GM18909 (cell line): ENCODE results near the gene TOMM6.
"Not testable (repeated sequence)": the region's sequence is repeated elsewhere in the genome, so short reads cannot be mapped to it uniquely, and the experiment has no call there.

Source experiments
- ATAC-seq: cut with Tn5 transposase; IDR thresholded peaks from one replicate; pipeline ENCODE4 v1.9.1; 2021; ENCODE audit warnings: mild to moderate bottlenecking; ENCODE audit not compliant: unreplicated experiment, poor library complexity

The TOMM6 gene

DNA sequence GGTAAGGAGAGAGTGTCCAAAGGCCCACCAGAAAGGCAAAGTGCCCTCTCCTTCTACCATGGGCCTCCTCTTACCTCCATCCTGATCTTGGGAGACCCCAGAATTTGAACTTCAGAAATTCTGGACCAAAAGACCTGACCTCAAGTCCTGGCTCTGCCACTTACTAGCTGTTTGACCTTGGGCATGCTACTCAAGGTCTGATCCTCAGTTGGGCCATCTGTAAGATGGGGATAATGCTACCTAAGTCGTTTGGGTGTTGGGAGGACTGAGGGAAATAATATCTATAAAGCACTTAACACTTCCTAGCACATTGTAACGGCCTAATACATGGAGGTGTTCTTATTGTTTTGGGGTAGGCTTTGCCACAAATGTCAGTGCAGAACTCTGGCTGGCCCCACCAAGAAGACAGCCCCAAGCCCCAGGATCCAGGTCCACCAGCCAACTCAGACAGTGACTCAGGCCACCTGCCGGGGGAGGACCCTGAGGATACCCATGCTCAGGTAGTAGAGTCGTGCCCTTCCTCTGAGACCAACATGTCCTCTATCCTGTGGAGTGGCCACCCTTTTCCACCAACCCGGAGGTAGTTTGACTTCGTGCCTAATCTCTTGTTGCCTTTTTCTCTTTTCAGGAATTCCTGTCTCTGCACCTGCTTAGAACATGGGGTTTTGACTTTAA is 4.3 kb upstream of the TOMM6 start:
- no peak for ATAC-seq

DNA sequence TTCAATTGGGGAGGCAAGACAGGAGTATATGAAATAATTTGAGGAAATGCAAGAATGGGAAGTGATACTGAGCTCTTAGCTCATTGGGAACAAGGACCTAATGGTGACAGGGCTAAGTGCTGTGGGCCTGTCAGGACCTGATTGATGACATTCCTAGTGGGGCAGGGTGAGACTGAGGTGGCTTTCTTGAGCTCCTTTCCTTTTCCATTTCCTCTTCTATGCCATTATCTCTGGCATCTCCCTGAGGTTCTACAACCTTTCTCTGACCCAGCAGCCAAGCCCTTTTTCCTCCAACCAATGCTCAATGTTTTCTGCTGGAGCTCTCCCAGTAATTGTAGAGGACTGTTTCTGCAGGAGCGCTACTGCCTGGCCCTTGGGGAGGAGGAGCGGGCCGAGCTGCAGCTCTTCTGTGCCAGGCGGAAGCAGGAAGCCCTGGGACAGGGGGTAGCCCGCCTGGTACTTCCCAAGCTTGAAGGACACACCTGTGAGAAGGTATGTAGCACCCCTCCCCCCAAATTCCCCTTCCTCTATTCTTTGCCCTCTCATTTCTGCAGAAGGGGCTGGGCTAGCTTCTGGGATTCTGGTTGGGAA is 2.8 kb upstream of the TOMM6 start:
- no peak for ATAC-seq

DNA sequence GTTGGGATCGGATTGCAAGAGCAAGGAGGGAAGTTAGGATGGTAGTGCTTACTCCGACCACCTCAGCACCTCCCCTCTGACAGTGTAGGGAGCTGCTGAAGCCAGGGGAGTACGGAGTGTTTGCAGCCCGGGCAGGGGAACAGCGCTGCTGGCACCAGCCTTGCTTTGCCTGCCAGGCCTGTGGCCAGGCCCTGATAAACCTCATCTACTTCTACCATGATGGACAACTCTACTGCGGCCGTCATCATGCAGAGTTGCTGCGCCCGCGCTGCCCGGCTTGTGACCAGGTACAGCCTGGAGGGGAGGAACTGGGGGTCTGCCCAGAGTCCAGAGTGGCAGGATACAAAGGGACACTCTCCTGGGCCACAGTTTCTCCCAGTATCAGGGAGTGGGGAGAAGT is 2.2 kb upstream of the TOMM6 start:
- no peak for ATAC-seq

DNA sequence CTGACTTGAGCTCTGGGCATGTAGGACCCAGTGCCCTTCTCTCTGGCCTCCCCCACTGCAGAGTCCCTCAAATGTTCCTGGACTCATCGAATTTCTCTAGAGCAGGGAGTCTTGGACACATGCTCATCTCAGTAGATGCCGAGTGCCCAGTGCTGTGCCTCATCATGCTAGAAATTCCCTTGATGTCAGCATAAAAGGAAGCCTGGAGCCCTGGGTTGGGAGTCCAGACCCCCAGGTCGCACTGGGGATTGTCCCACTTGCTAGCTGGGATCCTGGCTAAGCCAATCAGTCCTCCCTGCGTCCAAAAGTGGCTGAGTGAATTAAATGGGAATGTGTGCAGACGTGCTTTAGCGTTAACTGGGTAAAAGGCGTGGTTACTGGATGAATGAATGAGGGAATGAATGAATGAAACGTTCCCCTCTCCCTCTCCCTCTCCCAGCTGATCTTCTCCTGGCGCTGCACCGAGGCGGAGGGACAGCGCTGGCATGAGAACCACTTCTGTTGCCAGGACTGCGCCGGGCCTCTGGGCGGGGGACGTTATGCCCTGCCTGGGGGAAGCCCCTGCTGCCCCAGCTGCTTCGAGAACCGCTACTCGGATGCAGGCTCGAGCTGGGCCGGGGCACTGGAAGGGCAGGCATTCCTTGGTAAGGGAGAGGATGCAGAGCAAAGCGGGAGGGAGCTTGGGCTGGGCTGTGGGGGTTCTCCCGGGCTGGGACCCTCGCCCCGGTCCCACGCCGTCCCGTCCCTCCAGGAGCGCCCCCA is 1.6 kb upstream of the TOMM6 start:
- peak; percentile 3 for ATAC-seq

DNA sequence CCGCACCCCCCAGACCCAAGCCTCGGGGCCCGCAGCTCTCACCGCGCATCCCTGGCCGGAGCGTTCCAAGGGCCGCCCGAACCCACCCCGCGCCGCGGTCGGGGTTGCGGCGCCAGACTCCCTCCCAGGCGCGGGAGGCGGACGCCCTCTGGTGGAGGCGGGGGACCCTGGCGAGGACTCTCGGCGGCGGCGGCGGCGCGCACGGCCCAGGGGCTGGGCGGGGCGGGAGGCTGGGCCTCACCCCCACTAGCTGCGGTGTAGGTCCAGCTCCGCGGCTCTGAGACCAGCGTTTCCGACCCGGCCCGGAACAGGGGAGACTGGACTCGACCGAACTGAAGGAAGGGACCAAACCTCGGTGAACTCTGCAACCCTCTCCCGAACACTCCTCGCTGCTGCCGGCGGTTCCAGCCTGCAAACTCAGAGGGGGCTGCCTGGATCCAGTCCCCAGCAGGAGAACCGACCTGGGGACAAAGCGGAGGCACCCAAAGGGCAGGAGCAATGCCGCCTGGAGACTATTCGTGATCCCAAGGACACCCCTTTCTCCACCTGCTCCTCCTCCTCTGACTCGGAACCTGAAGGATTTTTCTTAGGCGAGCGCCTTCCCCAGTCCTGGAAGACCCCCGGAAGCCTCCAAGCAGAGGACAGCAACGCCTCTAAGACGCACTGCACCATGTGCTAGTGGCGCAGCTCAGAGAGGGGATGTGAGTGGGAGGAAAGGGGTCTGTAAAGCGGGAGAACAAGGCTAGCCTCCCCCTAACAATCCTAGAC is 859 bp upstream of the TOMM6 start:
- peak; percentile 64 for ATAC-seq

DNA sequence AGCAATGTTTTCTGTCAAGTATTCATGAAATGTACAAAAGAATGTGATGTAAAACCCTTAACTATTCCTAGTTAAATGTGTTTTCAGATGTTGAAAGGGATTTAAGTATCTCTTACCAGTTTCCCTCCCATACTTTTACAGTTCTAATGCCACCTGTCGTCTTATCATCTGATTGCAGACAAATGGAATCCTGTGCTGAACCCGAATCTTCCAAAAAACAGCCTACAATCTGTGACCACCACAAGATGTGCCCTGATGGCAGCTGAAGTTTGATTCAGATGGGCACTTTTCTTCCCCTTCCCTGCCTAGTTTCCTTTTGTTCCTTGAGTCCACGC is 1.9 kb downstream of the TOMM6 start:
- no peak for ATAC-seq

DNA sequence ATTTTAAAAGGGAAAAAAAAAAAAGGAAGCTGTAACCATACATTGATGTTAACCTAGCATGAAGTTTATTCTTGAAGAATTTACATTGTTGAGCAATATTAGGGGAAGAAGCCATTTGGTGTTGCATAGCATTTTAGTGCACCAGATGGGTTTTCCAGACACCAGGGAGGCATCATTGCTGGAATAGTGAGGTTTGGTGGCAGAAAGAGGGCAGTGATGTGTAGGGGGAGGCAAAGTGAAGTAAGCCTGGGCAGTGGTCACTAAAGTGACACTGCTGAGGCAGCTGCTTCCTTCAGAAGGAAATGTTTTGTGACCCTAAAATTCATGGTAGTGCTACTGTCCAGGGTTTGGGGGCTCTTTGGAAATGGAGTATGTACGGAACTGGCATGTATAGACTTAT is 2.6 kb downstream of the TOMM6 start:
- ATAC-seq = no peak

DNA sequence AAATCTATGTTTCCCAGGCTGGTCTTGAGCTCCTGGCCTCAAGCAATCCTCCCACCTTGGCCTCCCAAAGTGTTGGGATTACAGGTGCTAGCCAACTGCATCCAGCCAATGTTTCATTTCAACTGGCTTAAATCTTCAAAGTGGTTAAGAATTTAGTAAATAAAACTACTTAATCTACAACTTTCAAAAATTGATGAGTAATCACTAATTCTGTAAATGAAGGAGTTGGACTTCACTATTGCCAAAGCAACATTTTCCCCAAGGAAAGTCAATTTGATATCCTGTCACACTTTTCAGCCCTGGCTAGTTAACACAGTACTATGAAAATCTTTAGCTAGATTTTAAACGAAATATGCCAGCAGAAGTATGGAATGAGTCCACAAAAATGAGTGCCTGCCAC is 3.8 kb downstream of the TOMM6 start:
- no peak for ATAC-seq

DNA sequence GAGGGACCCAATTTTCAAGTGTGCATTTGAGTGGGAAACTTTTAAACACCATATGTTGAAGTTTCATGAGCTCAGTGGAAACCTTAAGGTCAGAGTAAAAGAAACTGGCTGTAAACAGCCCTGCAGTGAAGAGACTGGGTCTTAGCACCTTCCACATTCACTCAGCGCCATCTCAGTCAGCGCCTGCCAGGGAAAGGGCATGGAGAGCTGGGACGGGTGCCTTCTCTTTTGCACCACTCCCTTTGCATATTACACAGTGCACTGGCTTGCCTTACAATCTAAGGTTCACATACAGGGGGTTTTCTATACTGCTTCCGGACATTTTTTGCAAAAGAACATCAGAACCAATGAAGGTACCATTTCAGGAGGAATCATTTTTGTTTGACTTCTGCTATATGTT is 4.5 kb downstream of the TOMM6 start:
- no peak for ATAC-seq

DNA sequence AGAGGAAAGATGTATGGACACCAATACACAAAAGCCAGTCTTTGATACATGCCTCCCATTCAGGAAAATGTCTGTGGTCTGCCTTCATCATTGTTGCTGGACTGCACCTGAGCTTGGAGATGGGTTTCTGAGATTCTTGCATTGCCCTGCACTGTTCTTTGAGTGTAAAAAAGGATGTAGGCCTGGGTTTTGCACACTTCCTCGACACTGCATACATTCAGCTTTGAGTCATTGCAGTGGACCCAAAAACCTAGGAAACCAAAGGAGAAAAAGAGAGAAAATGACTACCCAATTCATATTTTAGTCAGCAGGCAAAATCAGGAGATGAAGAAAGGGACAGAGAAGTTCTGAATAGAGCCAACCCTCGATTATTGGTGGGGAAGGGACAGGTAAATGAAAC is 9.0 kb downstream of the TOMM6 start:
- ATAC-seq = no peak

DNA sequence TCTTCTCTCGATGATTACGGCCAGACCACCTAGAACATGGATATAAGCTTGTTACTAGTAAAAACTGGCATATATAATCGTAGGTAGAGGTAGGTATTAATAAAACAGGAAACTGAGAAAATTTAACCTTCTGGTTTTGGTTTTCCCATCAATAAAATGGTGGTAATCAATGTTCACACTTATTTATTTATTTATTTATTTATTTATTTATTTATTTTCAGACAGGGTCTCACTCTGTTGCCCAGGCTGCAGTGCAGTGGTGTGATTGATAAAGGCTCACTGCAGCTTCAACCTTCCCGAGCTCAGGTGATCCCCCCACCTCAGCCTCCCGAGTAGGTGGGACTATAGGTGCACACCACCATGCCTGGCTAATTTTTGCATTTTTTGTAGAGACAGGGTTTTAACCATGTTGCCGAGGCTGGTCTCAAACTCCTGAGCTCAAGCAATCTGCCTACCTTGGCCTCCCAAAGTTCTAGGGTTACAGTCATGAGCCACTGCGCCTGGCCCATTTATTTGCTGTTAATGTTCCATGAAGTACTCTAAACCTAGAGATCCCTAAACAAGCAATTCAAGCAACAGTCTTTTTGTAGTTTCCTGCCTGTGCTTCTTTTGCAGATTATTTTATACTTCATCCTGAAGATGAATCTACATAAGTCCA is 11.5 kb downstream of the TOMM6 start:
- no peak for ATAC-seq

DNA sequence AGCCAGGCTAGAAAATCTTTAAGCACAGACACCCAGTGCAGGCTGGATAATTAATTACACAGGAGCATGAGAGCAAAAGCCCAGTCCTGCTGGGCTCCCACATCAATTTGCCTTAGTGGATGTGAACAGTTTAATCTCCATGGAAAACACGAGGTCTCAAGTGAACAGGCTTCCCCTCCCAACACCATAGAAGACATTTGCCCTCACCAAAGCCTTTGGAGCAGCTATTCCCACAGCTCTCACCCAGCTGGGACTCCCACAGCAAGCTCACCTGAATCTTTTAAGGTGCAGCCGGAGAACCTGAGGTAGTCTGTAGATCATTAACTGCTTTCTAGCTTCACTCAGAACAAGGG is 12.0 kb downstream of the TOMM6 start:
- ATAC-seq = no peak

DNA sequence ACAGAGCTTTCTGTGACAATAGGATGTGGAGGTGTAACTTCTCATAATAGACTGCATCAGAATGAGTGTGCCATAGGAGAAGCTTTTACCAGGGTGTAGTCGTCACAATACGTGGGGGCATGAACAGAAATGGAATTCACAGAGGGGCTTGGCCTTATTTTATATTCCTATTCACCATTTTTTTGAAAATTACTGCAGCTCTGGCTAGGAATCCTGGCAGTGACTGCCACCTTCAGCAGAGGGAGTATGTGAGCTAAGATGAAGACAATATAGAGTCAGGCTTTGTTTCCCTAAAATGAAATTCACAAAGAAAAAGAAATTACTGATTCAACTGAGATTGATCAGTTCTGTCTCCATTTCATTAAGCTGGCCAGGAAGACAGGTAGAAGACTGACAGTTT is 13.9 kb downstream of the TOMM6 start:
- no peak for ATAC-seq

DNA sequence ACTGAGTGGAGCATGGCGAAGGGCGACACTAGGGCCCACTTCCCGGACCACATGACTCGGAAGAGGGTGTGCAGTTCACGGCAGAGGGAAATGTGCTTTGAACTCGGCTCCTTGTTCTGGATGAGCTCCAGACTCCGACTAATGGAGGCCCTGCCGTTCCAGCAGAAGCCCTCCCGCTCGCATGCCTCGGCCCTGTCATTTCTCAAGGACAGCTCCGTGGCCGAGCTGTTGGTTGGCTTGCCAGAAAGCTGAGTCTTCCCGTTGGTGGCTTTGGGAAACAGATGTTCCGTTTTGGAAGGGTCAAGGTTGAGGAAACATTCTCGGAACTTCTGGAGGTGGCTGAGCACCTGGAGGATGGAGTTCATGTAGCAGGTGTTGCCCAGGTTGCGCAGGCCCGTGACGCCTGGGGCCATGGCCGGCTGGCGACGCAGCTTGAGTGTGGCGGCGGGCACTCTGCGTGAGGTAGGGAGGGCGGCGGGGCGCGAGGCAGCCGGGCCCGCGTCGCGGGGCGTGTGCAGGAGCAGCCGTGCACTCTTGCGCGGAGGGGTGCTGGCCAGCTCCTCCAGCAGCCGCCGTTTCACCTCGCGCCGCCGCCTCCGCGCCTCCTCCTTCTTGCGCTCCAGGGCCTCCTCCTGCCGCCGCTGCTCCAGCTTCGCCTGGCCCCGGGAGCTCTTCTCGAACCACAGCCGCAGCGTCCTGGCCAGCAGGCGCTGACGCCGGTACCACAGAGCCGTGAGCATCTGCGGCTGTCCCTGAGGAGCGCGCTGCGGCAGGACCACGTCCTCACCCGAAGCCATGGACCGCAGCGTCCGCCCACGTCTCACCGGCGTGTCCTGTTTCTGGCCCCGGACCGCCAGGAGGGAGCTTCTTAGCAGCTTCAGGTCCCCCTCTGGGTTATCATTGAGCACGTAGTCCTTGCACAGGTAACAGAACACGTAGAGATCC is 18.6 kb downstream of the TOMM6 start:
- no peak for ATAC-seq

DNA sequence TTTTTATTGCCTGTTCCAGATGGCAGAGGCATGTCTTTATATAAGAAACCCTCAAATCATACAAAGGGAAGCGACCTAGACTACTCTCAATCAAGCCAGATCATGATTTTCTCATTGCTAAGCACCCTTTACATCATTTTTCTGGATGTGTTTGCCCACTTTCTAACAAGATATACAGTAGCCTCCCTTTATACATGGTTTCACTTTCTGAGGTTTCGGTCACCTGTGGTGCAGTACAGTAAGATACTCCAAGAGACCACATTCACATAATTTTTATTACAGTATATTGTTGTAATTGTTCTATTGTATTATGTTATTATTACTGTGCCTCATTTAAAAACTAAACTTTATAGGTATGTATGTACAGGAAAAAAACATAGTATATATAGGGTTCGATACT is 23.6 kb downstream of the TOMM6 start:
- ATAC-seq = no peak

DNA sequence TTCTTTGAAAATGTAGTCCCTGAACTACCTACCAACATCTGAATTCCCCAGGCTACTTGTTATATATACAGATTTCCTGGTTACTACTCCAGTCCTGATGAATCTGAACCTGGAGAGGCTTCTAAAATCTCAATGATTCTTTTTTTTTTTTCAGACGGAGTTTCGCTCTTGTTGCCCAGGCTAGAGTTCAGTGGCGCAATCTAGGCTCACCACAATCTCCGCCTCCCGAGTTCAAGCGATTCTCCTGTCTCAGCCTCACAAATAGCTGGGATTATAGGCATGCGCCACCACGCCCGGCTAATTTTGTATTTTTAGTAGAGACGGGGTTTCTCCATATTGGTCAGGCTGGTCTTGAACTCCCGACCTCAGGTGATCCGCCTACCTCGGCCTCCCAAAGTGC is 24.5 kb downstream of the TOMM6 start:
- not testable (repeated sequence) for ATAC-seq

DNA sequence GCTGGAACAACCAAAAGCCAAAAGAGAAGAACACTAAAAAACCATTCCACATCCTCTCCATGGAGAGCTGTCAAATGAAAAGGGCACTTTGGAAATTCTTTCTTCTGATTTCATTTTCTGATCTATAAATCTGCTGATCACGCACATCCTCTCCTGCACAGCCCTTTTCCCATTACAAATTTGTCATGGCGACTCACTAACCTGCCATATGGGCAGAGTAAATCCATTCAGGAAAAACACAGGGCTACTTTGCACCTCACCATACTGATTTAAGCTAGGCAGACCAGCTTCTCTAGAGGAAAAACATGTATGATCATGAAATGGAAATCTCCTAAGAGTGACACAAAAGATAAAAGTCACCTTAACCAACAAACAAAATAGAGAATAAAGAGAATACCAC is 26.0 kb downstream of the TOMM6 start:
- no peak for ATAC-seq

DNA sequence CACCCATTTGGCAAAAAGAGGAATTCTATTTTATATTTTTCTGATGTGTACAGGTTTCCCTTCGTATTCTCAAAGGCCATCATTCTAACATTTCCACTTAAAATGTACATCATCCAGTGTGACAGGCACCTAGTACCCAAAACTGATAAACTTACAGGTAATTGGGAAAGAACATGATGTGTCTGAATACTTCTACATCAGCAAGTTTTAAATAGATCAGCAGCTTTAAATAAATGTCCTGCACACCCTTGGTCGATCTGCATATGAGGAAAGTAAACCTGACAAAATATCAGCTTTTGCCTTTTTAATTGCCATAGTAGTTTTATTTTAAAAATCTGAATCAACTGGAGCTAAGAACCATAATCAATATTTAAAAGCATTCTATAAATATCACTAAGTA is 26.5 kb downstream of the TOMM6 start:
- no peak for ATAC-seq

DNA sequence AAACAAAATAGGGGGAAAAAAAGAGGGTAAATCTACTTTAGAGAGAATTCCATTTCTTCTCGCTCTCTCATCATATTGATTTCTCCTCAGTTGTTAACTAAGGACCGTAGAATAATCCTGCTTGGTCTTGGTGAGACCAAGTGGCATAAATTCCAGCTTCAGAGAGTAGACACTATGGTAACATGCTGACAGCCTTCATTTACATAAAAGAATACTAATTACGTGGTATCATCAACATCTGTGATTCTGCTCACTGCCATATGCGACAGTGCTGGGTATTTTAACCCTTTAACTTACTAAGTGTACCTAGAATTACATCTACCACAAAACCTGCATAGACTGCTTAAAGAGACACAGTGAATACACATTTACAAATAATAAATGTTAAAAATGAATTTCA is 27.1 kb downstream of the TOMM6 start:
- no peak for ATAC-seq

DNA sequence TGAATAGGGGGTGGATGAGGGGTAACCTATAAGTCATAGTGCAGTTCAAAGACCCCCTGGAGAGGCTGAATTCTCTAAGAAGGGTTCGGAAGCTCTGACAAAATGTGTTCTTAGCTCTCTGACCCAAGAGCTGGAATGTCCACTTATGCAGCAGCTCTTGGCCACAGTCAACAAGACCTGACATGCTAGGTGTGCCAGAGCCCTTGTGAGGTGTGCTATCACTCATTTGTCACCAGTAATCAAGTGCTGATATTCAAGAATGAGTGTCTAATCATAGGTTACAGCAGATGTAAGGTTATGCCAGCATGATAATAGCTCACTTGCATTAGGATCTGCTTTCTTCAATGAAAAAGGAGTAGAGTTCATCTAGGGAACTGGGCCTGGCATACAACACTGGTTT is 28.1 kb downstream of the TOMM6 start:
- no peak for ATAC-seq
